Lower leg skin (tissue), 3 donors: ENCODE results near the gene CSMD2.

ENCODE experiments used
- CTCF ChIP-seq, 3 donors: fragments of 450-650 bp; IDR thresholded peaks; one replicate each; pipeline ENCODE4 v1.5.1; 2016; ENCODE audit warnings: antibody characterized with exemption in 3 of 3, mild to moderate bottlenecking in 3 of 3, moderate library complexity in 2 of 3
- POLR2A ChIP-seq, 2 donors: fragments of 450-650 bp; IDR thresholded peaks; one replicate each; pipeline ENCODE4 v1.6.1; 2016 to 2017; ENCODE audit warnings: antibody characterized with exemption in 2 of 2, mild to moderate bottlenecking in 1 of 2, moderate library complexity in 1 of 2

GRCh38 chr1:33466159-33466558 lies 698.9 kb downstream of the CSMD2 start:
- TF ChIP-seq CTCF (IDR thresholded peaks at IDR 0.05) = no peak
- no peak for TF ChIP-seq POLR2A (IDR thresholded peaks at IDR 0.05)
